Measurements from ENCODE around the gene ANKRD27.

Gene ANKRD27

DNA sequence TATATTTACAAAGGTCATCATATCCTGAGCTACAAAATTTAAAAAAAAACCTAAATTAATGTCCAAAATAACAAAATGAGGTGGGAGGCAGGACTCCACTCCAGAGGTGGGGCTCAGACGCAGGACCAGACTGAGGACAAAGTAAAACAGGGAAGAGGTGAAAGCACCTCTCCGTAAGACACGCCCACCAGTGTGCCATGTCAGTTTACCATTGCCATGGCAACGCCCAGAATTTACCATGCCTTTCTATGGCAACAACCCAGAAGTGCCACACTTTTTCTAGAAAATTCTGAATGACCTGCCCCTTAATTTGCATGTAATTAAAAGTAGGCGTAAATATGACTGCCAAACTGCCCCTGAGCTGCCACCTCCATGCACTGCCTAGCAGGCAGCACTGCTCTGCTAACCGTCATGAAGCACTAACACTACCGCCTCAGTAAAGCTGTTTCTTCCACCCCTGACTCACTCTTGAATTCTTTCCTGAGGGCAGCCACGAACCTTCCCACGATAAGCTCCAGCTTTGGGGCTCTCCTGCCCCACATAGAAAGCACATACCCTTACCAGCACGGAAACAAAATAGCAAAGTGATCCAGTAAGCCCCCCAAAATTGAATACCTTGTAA is 116.3 kb downstream of the ANKRD27 start:
- no peak overlapping the region for H3K4me3 ChIP-seq (ENCODE audit: low read length in 2 of 2)
- H3K36me3 ChIP-seq (ENCODE audit: control insufficient read depth in 2 of 2, insufficient read depth in 2 of 2, low read length in 2 of 2), result no peaks in the 10 kb centered on the region
- no peaks in the 10 kb centered on the region for H3K4me1 ChIP-seq (ENCODE audit: control insufficient read depth, insufficient read depth, low read length)
- H3K27ac ChIP-seq (ENCODE audit: low read length), result no peak overlapping the region
- H3K9me3 ChIP-seq (ENCODE audit: control insufficient read depth in 2 of 2, low read length in 2 of 2), result no peaks in the 10 kb centered on the region
- H3K27me3 ChIP-seq (ENCODE audit: control insufficient read depth in 1 of 2, insufficient read depth in 2 of 2, low read length in 2 of 2), result peaks cover 0 to 3% of the 10 kb centered on the region in 2 donors
- no peak overlapping the region for H3K9ac ChIP-seq (ENCODE audit: low read length in 2 of 2)

DNA sequence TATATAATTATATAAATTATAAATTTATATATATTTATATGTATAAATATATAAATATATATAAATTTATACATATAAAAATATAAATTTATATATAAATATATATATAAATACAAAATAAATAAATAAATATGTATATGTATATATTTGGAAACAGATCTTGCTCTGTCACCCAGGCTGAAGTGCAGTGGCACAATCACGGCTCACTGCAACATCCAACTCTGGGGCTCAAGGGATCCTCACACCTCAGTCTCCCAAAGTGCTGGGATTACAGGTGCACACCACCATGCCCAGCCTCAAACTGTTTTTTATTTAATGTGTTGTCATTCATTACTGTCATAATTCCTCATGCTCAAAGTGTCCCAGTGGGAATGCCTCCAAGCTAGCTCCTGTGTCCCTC is 119.2 kb downstream of the ANKRD27 start:
- Histone ChIP-seq H3K4me1 (ENCODE audit: control insufficient read depth, insufficient read depth, low read length) (no peaks in the 10 kb centered on the region), H3K9ac (ENCODE audit: low read length in 2 of 2) (no peak overlapping the region), H3K27ac (ENCODE audit: low read length) (no peak overlapping the region), H3K4me3 (ENCODE audit: low read length in 2 of 2) (no peak overlapping the region), H3K9me3 (ENCODE audit: control insufficient read depth in 2 of 2, low read length in 2 of 2) (no peaks in the 10 kb centered on the region), H3K27me3 (ENCODE audit: control insufficient read depth in 1 of 2, insufficient read depth in 2 of 2, low read length in 2 of 2) (peaks cover 0 to 3% of the 10 kb centered on the region in 2 donors), H3K36me3 (ENCODE audit: control insufficient read depth in 2 of 2, insufficient read depth in 2 of 2, low read length in 2 of 2) (no peaks in the 10 kb centered on the region)

DNA sequence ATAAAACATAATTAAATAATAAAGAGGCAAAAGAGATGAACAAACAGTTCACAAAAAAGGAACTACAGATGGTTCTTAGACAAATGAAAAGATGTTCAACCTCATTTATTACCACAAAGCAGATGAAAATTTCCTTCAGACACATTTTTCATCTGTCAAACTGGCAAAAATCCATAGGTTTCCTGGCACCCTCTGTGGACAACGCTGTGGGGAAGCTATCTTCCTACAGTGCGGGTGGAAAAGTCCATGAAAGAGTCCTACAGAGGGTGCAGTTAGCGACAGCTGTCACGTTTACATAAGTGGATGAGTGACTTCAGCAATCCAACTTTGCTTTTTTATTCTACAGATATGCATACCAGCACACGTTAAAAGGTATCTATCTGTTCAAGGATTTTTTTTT is 124.3 kb downstream of the ANKRD27 start:
- Histone ChIP-seq H3K9me3 (ENCODE audit: control insufficient read depth in 2 of 2, low read length in 2 of 2) (no peaks in the 10 kb centered on the region), H3K27me3 (ENCODE audit: control insufficient read depth in 1 of 2, insufficient read depth in 2 of 2, low read length in 2 of 2) (no peaks in the 10 kb centered on the region), H3K9ac (ENCODE audit: low read length in 2 of 2) (no peak overlapping the region), H3K36me3 (ENCODE audit: control insufficient read depth in 2 of 2, insufficient read depth in 2 of 2, low read length in 2 of 2) (no peaks in the 10 kb centered on the region), H3K27ac (ENCODE audit: low read length) (no peak overlapping the region), H3K4me3 (ENCODE audit: low read length in 2 of 2) (no peak overlapping the region), H3K4me1 (ENCODE audit: control insufficient read depth, insufficient read depth, low read length) (no peaks in the 10 kb centered on the region)

Data from stomach smooth muscle (tissue), 2 donors.